DMS 273 treated with DMSO at 0.1 percent for 48 hours (cell line): ENCODE data around the gene SLC6A6.

ENCODE experiments used
- DNase-seq: peaks from one replicate; lab custom pipeline; 2025; lab: John Stamatoyannopoulos, UW

The SLC6A6 gene

DNA sequence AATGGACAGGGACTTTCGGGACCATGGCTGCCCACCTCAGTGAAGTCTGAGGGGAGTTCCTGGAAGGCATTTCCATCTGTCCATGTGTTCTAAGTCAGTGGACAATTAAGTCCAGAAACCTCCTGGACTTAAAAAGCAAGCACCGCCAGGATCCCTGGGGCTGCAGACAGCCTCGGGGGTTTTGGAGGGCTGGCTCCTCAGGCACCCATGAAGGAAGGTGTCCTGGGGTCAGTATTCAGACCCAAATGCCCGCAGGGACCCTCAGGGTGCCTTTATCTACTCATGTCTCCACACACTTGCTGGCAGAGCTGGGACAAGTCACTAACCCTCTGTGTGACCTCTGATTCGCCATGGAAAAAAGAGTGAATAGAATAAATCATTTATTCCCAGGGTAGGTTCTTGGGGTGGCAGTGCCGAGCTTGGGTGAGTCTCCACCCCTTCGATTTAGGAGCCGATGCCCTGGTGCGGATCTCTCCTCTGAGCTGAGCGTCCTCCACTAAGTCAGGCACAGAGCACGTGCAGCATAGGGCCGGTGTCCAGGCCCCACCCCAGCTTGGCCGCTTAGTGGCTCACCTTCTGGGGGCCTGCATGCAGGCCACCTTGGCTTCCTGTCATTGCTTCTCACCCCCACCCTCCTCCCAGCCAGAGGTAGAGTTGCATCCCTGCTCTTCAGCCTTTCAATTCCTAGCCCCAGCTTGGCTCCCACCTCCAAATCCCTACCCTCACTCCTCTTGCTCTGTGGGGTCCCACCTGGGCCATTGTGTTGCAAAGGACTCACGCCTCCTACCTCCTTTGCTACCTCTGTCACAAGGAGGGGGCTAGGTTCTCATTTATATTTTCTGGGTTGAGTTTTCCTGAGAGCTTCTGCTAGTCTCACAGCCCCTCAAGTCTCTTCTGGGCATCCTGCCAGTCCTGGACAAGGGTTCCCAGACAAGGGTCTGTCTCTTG is 19.9 kb downstream of the SLC6A6 start:
- DNase-seq, result no peak

GRCh38 chr3:14423197-14423743 is 20.9 kb downstream of the SLC6A6 start:
- no peak for DNase-seq

DNA sequence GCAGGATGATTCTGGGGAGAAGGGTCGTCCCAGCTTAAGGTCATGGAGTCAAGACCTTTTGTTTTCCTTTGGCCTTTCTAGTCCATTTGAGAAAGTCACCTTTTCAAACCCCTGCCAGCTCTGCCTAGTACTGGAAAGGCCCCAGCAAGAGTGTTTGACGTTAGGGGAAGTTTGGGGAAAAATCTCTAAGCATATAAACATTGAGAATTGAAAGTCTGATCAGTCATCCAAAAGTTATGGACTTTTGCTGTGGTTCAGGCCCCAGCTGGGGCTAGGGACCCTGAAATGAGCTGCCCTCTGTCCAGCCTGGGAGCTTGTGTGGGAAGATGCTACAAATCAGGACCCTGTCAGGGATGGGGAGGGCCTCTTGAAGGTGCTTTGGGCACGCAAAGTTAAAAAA is 21.6 kb downstream of the SLC6A6 start:
- no peak for DNase-seq

GRCh38 chr3:14424711-14425580 is 22.5 kb downstream of the SLC6A6 start:
- no peak for DNase-seq

GRCh38 chr3:14425581-14426304 is 23.3 kb downstream of the SLC6A6 start:
- DNase-seq, result no peak

DNA sequence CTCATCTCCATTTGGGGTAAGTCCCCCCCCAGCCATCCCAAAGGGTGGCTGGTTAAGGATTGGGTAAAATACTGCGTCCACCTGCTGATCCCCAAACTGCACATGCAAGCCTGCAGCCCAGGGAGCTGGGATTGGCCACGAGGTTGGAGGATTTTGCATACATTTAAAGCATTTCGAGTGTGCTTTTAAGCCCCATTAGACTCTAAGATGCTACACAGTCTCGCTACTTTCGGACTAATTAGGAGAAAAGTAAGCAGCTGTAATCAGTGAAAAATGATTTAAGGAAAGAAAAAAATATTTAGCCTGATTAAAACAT is 23.9 kb downstream of the SLC6A6 start:
- no peak for DNase-seq

GRCh38 chr3:14428087-14429033 is 26.0 kb downstream of the SLC6A6 start:
- no peak for DNase-seq

DNA sequence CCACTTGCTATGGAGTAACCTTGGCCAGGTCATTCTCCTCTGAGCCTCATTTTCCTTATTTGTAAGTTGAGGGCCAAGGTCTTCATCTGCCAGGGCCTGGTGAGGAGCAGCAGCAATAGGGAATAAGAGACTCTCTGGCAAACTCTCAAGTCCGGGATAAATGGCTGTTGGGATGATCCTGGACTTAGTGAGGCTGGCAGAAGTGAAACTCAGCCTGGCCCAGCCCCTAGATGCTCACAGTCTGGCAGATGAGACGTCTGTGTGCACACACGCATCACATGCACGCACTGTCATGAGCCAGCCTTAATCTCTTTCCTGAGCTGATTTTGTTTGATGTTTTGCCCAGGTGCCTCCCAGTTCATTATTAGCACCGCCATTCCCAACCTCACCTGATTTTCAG is 26.8 kb downstream of the SLC6A6 start:
- no peak for DNase-seq

- DNase-seq, result no peak
These were observed 27.2 kb downstream of the SLC6A6 start for GRCh38 chr3:14429640-14430039.

DNA sequence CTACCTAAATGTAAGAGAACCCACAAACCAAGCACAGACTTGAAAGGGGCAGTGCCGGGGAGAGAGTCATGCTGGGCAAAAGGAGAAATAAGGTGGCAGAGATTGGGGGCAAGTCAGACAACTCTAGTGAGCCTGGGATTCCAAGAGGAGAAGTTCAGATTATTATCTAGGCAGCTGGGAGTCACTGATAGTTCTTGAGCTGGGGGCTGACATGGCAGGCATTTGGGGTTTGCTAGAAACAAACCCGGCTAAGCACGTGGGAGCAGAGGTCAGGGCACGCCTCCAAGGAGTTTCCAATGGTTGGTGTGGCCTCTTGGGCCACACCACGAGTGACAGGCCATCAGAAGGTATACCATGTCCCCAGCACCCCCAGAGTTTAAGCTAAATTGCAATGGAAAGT is 27.6 kb downstream of the SLC6A6 start:
- no peak for DNase-seq

- DNase-seq, result no peak
These were observed 28.5 kb downstream of the SLC6A6 start for GRCh38 chr3:14430706-14431451.

DNA sequence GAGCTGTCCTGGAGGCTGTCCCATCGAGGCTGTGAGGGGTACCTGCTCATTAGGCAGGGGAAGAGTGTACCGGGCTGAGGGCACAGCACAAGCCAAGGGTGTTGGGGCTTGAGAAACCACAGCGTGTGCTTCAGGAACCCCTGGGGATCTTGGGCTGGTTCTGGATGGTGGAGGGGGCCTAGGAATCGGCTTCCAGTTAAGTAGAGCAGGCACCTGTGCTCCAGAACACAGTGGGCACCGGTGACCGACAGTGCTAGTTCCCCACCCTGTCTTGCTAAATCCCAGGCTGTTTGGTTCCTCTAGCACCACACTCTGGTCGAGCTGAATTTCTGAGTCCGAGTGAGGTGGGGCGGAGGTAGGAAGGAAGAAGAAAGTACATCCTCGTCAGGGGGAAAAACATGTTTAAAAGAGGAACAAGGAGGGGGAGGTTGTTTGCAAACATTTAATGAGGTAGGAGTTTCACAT is 29.1 kb downstream of the SLC6A6 start:
- DNase-seq, result no peak

GRCh38 chr3:14431917-14432834 is 29.8 kb downstream of the SLC6A6 start:
- no peak for DNase-seq

GRCh38 chr3:14433106-14433505 is 30.7 kb downstream of the SLC6A6 start:
- DNase-seq, result no peak

- DNase-seq, result no peak
These were observed 31.7 kb downstream of the SLC6A6 start for GRCh38 chr3:14434126-14434497.

GRCh38 chr3:14434498-14435151 is 32.2 kb downstream of the SLC6A6 start:
- DNase-seq, result no peak

- DNase-seq, result no peak
These were observed 33.0 kb downstream of the SLC6A6 start for GRCh38 chr3:14435175-14436014.

DNA sequence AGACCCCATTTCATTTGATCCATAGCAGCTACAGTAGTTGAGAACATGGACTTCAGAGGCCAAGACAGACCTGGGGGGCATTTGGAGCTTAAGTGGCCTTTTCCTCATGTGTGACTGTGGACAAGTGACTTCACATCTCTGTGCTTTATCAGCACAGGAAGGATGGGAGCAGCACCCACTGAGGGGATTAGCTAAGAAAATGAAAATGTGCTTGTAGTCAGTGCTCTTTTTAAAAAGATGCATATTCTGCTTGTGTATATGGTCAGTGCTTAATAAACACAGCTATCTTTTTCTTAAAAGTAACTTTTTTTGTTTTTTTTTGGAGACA is 34.5 kb downstream of the SLC6A6 start:
- no peak for DNase-seq
